NOMO-1 treated with dmso at 0.1 percent for 144 hours (cell line): ENCODE measurements around the gene ENC1.

ENCODE experiments used
- DNase-seq: peaks from one replicate; lab custom pipeline; 2025; ENCODE audit not compliant: unreplicated experiment; lab: John Stamatoyannopoulos, UW

Gene ENC1

DNA sequence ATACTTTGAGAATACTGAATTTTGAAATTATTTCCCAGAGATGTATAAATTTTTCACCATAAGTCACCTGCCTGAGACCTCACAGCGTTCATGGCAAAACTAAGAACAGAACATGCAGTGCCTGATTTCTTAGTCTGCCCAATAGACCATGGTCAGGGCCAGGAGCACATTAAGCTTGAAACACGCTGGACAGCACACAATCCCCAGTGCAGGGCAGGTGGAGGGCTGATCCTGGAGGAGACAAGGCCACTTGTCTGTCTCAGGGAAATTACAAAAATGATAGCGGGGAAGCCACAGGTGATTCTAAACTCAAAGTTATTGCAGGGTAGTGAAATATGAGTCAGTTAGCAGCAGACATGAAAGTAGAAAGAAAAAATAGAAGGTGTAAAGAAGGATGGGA is 18.6 kb upstream of the ENC1 start:
- no peak for DNase-seq

DNA sequence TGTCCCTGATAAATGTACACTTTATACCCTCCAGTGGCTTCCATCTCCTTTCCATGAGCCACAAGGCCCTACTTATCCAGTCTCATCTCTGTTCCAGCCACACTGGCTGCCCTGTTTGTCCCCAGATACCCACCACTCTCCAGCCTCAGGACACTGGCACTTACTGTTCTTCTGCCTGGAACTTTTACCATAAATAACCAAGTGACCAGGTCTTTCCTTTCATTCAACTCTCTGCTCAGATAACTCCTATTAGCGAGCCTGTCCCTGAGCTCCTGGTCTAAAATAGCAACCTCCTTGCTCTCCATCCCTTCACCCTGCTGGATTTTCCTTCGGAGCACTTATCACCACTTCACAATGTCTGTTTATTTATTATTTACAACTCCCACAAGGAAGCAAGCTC is 16.6 kb upstream of the ENC1 start:
- no peak for DNase-seq

DNA sequence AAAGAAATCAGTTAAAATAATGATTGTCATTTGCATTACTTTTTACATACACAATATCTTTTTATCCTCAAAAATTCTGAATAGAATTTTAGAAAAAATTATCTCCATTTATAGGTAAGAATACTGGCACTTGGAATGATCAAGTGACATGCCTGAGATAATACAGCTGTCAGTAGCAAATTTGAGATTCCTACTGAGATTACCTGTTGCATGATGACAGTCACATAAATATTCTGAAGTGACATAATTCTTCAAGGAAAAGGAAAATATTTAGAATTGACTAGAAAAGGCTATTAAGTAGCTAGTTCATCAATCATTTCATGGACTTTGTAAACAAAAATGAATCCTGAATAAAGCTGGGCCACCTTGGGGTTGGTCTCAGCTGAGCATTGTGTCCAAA is 15.2 kb upstream of the ENC1 start:
- DNase-seq, result no peak

DNA sequence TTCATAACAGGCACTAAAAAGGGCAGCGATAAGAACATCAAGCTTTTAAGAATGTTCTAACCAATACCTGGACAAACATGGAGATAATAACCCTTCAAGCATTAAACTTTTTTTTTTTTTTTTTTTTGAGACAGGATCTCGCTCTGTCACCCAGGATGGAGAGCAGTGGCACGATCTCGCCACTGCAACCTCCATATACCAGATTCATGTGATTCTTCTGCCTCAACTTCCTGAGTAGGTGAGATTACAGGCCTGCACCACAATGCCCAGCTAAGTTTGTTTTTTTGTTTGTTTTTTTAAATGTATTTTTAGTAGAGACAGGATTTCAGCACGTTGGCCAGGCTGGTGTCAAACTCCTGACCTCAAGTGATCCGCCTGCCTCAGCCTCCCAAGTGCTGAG is 14.7 kb upstream of the ENC1 start:
- DNase-seq, result no peak

DNA sequence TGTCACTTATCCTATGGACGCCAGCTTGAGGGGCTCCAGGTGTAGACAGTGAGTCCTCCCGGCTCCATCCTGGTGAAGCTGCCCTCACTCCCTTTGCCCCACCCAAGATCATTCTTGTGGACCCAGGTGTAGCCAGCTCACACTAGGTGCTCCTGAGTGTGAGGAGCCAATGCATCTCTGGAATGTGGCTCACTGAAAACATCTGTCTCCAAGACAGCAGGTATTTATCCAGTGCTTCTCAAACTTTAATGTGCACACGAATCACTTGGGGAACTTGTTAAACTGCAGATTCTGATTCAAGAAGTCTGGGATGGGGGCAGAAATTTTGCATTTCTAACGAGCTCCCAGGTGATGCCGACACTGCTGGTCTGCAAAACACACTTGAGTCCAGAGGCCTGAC is 13.5 kb upstream of the ENC1 start:
- no peak for DNase-seq

DNA sequence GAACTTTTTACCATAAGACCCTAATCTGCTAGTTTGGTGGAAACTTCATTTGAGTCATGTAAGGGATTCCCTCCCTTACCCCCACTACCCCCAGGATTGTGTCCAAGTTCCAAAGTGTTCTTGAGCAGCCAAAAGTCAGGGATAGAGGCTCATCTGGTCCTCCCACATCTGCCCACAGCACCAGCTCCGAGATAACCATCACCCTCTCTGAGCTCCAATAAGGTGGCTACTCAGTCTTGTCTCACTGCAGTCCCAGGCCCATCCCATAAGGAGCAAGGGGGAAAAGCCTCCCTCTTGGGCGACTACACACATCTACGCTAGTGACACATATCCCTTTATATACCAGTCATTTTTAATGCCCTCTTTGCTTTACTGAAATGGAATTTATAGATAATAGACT is 12.0 kb upstream of the ENC1 start:
- DNase-seq, result no peak

DNA sequence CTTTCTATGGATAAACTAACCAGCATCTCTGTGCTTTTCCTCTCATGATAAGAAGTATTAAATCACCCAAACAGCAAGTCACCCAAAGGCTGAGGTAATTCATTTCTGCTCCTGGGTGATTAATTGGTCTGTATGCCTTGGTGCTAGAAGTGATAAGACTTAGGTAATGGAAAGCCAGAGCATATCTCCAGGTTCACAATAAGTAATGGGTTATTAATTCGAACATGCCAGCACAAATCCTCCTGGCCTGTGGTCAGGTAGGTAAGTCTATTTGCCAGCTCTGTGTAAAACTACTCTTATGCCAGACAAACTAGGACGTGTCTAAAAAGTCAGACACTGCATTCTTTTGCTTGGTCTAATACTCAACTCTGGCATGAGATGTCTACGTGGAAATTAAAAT is 11.2 kb upstream of the ENC1 start:
- no peak for DNase-seq

DNA sequence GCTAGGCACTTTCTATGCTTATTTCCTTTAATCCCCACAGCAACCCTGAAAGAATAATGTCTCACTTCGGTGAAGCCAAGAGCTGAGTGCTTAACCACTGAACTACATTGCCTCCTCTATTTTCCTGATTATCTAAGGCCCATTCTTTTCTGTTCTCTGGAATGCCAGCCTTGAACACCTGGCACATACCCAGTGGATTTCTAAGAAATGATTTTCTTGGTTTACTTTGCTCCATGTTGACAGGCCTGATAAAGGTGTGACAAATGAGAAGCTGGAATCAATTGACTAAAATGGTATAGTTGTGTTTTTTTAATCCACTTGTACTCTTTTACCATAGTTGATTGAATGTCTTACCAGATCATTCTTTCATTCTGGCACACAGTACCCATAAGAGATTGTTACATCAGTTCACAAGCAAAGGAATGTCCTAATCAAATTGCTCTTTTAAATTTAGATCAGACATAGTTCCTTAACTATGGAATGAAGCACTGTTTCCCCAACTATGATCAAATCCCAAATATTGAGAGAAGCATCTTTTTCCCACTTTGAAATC is 9.0 kb upstream of the ENC1 start:
- DNase-seq, result no peak

DNA sequence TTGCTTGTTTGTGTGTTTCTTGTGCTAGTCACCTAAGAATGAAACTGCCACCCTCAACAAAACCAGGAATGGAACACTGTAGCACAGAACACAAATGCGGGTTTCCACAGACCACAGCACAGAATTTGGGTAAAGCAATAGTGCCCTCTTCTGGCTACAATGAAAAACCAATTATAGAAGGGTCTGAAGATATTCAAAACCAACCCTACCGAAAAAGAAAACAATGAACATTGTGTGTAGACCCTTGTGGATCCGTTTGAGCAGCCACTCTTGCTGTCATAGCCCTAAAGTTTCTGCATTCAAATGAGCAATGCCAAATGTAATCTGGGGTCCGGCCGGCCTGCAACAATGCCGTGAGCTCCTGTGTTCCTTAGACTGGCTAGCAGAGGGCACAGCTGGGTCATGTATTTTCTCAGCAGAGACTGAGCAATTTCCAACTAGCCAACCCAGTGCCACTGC is 8.3 kb upstream of the ENC1 start:
- peak; percentile 18 for DNase-seq

DNA sequence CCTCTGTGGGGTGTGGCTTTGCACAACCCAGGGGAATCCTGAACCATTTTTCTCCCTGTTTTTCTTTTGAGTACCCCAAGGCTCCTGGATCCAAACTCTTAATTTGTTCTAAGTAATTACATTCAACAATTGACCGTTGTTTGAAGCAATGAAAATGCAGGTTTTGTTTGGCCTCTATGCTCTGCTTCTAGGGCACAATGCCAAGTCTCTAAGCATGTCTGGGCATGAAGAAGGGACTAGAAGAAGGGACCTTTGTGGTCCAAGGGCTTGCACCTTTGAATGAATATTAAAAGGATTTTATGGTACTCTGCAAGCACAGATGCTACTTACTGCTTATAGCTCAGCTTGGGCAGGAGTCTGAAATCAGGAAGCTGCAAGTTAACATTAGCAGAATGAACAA is 6.6 kb upstream of the ENC1 start:
- no peak for DNase-seq

DNA sequence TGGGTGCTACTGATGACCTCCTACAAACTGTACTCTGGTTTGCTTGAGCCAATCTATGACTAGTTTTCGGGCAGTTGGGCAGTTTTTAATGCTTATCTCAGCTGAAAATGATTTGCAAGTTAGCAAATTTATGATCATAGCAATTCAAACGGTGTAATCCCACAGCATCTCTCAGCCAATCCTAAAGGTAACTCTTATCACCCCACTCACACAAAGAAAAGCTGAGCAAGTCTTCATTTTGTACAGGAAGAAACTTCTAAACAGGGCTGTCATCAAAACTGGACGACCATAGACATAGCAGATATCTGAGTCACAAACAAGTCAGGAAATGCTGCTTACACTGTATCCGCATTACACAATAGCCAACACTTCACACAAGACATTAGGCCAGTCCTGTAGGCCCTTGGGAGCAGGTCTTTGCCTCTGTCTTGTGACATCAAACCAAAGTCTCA is 2.6 kb upstream of the ENC1 start:
- peak; percentile 80 for DNase-seq

DNA sequence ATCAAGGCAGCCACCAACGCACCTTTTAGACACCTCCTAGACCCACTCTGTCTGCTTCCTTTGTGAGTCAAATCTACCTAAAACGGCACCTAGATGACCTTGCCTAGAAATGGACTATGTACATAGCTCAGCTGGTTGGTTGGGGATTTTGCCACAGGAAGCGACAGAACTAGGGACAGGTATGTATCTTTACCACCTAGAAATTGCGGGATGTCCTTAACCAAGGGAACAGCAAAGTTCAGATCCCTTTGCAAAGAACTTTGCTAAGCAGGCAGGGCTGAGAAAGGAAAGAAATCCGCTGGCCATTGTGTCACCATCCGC is 2.0 kb upstream of the ENC1 start:
- DNase-seq, result no peak

DNA sequence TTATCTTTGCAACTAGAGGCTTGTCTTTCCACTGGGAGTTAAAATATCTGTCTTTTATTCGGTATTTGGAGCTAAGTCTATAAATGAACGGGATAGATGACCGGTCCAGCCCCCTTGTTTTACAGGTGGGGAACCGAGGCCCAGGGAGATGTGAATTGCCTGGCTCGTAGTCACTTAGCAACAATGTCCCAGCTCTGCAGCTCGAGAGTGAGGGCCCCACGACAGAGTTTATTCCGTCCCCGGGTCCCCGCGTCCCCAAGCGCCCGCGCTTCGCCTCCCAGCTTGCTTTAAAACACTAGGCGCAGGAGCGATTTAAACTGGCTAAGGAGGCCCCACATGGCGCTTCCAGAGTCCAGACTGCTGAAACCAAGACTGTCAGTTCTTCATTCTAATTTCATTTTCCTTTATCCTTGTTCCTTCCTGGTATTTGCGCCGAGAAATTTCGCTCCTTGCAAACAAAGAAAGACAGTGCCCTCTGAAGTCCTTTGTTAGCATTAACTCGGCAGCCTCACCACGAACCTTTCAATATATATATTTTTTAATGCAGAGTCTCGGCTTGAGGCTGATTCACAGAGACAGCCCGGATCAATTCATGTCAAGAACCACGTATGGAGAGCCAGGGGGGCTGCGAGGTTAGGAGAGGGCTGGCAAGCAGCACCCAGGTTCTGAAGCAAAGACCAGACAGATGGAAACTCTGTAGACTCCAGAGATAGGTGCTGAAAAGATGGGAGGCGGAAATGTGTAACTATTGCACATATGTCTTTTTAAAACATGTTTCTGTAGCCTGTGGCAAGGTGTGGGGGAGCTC is 1.4 kb upstream of the ENC1 start:
- peak; percentile 82 for DNase-seq

DNA sequence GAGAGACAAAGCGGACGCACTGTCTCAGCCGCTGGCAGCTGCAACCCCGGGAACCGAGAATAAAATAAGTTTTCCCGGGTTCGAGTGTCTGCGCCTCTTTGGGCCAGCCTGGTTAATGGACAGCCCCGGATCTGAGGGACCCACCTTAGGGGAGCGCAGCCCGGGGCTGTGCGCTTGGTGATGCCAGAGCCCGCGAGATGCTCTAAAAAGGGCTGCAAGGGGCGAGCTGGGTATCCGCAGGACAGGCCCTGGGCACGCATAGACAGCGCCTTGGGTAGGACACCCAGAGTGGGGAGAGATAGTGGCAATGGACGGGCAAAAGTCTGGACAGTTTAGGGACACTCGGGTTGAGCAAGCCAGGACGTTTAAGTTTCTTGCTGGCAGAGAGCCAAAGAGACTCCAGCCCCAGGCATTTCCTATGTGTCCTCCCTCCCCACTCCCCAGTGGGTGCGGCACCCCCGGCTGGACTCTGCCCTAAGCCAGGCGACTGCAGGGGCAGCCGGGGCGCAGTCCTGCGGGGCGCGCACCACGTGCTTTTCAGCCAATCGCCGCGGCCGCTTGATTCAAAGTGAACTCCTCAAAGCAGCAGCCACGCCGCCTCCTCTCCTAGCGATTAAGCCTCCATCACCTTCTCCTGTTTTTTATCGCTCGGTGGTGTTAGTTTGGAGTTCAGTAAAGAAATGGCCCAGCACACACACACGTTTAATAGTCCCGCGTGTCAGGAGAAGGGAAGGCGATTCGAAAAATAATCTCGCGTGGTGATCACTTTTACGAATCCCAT is 616 bp upstream of the ENC1 start:
- DNase-seq, result peak; percentile 57

DNA sequence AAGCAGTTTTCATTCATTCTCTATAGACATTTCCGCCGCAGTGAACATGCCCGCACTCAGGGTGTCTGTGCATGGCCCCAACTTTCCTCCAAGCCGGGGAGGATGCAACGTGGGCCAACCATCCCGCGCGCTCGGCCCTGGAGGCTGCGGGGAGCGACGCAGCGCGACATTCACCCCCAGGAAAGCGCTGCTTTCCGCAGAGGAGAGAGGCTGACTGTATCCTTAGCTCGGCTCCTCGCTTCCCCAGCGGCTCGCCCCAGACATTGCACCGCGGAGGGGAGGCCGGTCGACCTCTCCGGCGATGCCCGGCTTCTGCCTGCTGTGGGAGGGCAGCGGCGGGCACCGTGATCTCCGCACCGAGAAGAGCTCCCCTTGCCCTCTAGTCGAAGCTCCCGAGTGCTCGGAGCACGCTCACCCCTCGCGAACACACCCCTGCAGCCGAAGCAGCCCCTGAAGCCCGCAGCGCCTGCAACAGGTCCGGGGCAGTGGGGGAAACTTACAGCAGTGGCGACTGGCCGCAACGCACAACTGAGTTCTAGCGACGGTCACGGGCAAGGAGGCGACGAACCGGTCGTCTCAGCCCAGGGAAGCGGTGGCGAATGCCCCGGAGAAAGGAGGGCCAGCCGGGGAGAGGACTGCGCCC is 600 bp downstream of the ENC1 start:
- peak; percentile 25 for DNase-seq

DNA sequence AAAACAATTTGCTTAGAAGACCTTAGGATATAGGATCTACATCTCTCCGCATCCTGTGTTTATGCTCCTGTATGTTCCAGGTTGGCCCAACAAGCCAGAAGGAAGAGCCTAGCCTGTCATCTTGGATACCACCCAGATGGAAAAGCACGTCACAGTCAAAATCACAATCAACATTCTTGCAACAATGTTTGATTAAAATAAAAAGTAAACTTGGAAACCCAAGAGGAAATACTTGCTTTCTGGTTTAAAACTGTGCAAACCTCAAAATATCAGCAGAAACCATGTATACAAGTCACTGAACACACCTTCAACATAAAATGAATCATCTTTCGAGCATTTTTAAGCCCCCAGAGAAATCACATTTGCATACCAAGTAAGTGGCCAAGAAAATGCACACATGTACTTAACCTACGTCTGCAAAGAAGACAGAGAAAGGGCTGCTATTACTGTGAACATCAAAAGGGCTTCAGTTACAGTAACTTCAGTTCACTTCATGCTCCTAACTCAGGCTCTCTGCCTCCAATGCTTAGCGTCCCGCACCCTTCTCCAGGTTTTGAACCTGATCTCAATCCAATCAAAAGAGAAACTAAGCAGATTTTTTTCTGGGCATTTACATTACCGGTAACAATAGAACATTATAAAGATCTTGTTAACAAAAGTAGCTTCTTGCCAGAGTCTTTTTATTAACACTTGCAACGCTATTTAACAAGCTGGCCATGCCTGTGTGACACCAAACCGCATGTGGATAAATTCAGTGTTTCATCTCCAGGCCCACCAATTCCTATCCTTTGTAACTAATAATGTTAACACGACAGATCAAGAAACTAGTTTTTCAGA is 1.3 kb downstream of the ENC1 start:
- no peak for DNase-seq

DNA sequence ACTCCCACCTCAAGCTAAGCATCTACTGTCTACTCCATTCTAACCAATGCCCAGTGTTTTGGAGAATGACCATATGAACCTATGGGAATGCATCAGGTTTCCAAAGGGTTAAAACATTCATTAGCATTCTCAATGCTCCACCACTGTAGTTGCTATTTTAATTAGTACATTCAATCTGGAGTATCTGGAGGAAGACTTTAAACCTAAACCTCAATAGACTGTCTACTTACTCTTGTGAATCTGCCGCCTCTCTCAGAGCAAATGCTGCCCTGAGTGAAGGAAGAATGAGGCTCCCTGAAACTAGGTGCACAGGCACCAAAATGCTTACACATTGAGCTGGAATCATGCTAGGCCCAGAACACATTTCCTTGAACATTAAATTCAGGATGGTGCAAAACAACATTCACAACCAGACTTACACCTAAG is 2.0 kb downstream of the ENC1 start:
- no peak for DNase-seq

DNA sequence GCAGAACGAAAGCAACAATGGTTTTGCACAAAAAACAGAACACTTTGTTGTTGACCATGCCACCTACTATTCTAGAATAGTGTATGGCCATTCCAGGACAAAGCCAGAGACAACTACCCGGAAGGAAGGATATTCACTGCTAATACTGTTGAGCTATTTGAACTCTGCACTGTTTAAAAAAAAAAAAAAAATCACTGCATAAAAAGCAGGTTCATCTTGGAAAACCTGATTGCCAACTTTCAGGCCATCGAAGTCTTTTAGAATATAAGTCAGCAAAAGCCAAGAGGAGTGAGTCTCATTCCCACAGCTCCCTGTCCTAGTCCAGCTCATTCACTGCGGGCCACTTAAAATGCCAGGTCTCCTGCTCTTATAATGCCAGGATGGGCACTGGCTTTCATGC is 4.0 kb downstream of the ENC1 start:
- DNase-seq, result no peak

DNA sequence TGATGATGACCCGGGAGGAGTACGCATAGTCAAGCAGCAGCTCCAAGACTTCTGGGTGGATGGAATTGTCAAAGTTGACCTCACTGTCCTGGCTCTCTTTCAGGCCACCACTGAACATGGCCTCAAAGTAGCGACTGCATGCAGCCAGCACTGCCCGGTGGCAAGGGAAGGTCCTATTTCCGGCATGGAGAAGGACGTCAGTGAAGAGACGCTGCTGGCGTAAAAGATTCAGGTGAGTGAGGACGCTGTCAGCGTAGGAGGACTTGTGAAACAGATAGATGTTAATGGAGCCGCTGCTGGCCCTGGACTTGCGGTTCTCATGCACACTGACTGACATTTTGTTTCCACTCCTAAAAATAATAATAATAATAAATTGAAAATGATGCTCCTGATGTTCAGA is 4.4 kb downstream of the ENC1 start:
- DNase-seq, result no peak

DNA sequence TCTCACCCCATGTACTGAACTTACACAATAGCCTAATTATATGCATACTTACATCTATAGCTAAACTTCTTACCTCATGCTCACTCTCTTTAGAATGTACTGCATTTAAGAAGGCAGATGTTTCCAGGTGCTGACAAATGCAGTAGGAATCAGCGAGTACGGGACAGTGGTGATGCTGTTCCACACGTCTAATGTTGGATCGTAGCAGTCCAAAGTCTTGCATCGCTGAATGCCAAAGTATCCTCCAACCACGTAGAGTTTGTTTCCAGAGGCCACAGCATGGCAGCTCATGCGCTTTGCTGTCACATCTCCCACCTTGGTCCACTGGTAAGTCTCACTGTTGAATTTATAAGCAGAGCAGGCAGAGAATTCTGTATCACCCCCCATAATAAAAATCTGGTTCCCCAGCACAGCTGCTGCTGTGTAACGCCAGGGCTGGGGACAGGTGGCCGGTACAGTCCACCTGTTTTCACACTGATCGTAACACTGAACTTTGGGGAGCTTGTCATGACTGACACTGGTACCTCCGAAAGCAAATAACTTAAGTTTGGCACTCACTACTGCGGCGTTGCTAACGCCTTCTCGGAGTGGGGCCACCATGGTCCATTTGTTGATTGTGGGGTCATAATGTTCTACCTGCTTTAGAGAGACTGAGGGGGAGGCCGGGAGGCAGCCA is 5.8 kb downstream of the ENC1 start:
- DNase-seq, result no peak
